GM19193 (cell line): ENCODE measurements around the gene GNB5.

Experiments used
- POLR2A ChIP-seq: IDR thresholded peaks from 4 replicates; pipeline ENCODE4 v1.6.1; 2011; ENCODE audit not compliant: insufficient read depth, insufficient read length; ENCODE audit errors: extremely low read depth

GNB5 gene

DNA sequence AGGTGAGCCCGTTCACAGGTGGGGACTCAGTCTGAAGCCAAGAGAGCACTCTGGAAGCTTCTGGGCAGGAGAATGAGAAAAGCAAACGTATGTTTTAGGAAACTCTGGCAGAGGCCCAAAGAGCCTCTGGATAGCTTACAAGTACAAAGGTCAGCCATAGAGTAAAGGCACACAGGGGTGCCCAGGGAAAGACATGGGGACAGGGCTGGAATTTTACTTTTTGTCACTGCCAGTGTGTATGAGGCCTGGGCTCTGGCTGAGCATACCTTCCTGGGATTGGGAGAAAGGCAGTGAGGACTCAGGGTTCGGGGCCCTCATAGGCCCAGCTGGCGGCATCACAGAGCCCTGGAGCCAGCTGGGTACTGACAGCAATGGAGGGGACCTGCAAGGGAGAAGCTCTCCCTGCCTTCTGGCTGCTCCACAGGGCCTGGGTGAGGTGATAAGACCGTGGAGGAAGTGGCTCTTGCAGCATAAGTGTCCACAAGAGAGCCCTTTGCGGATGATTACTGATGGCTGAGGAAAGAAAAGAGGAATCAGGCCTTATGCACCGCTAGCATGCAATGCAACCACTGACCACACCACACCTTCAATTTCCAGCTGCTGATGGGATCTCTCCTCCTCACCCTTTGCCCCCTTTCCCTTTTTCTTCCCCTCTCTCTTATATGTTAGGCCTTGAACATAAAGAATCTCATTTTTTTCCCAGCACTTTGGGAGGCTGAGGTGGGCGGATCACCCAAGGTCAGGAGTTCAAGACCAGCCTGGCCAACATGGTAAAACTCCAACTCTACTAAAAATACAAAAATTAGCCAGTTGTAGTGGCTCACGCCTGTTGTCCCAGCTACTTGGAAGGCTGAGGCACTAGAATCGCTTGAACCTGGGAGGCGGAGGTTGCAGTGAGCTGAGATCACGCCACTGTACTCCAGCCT lies 53.5 kb downstream of the GNB5 start:
- no peak for TF ChIP-seq POLR2A

DNA sequence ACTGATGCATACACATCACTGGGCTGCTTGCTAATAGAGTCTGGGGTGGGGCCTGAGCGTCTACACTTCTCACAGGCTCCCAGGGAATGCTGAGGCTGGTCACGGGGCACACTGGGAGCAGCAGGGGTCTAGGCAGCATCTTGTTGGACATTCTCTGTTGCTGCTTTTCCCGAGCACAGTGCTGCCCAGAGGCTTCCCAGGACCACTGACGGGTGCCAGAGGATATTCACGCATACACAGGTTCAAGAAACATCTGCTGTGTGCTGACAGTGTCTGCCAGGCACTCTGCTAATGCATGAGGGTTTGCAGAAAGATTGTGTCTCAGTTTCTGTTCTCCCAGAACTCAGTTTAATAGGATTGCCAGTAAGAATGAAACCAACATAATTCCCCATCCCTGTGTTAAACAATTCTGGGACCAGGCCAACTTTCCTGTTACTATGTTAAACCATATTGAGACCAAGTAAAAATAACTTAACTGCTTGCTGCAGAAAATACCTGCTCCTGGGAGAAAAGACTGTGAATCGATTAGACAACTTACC lies 54.7 kb downstream of the GNB5 start:
- TF ChIP-seq POLR2A, result no peak

GRCh38 chr15:52134502-52135144 lies 56.6 kb downstream of the GNB5 start:
- TF ChIP-seq POLR2A, result no peak

DNA sequence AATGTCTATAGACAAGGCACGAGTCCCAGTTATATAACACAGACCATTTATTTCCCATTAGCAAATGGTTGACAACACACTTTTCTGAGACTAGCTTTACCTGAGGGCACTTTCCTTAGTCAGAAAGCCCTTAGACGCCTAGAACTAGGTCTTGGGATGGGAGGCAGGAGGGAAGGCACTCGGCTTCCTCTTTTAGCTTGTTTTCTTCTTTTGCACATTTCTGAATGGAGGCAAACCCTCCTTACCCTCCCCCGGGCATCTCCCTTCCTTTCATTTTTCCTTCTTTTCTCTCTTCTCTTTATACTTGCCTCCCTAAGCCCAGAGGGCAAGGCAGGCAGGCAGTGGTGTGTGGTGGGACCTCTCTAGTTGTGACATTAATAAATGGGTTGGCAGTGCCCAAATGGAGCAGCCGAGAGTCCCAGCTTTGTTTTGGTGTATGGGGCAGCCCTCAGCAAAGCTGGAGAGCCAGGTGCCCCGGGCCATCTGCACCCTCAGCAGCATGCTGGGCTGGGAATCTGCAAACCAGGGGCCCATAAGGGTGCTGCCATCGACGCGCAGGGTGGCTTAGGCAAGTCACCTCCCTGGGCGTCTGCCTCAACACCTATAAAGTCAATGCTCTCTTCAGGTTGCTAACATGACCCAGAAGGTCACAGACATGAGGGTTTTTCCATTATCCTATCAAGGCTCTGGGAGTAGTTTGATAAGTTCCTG lies 57.5 kb downstream of the GNB5 start:
- no peak for TF ChIP-seq POLR2A

DNA sequence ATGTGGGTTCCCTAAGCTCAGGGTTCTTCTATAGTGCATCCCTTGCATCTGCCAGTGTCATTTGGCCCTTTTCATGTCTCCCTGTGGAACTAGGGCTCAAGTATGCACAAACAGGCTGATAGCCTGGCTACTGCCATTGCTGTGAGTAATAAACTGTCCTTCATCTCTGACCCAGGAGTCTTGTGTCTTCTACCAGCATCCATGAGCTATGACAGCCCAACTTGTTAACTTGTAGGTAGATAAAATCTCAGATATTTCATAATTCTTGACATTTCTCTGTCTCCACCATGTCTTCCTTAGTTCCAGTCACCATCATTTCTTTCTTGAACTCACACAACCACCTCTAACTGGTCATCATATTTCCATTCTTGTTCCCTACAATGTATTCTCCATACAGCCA lies 59.1 kb downstream of the GNB5 start:
- TF ChIP-seq POLR2A, result no peak

DNA sequence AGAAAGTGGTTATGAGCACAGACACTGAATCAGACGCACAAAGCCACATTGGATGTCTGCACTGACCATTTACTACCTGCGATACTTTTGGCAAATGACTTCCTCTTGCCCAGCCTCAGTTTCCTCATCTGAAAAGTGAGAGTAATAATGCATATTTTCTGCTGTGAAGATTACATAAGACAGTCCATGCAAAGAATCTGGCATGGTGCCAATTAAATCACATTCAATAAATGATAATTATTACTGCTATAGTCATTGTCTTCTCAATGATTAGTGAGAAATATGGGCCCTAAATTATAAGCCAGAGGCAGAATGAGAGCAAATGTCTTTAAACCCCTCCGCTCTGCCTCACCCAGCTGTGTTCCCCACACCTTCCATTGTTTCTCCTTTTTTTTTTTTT lies 62.6 kb downstream of the GNB5 start:
- TF ChIP-seq POLR2A, result no peak

DNA sequence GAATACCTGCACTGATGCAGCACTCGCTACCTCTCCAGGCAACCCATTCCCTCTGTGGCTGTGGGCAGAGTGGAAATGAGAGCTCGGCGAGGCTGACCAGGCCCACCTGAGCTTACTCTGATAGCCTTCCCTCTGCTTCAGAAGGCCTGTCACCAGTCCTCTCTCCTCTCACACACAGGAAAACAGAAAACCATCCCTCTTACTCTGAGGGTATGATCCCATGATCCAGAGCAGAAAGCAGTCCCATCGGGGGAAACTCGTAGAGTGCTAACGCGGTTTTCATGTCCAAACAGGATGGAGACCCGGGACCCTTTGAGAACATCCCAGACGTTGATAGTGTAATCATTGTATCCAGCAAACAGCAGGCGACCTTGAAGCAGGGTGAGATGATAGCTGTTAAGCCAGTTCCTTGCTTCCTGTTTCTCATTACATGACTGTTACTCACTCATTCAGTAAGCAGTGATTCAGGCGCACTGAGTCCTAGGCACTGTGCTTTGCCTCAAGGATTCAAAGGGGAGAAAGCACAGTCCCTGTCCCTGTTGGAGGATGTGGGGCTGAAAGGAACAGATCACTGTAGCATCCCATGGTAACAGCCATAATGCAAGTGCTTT lies 66.8 kb downstream of the GNB5 start:
- no peak for TF ChIP-seq POLR2A

DNA sequence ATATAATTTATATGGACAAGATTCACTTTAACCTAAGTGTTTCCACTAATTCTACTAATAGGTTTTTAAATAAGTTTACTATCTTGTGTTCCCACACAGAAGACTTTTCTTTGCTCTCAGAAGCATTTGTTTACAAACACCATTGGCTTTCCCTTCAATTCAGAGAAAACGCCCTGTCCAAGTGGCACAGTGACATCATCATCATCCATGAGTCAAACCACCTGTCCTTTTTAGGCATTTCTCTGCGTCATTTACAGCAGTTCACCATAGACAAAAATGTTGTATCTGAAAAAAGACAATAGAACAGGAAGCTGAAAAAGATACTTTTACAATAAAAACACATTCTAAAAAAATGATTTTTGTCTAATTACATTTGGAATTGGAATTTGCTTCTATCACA lies 69.3 kb downstream of the GNB5 start:
- TF ChIP-seq POLR2A, result no peak

GRCh38 chr15:52121006-52121405 lies 70.2 kb downstream of the GNB5 start:
- TF ChIP-seq POLR2A, result no peak

DNA sequence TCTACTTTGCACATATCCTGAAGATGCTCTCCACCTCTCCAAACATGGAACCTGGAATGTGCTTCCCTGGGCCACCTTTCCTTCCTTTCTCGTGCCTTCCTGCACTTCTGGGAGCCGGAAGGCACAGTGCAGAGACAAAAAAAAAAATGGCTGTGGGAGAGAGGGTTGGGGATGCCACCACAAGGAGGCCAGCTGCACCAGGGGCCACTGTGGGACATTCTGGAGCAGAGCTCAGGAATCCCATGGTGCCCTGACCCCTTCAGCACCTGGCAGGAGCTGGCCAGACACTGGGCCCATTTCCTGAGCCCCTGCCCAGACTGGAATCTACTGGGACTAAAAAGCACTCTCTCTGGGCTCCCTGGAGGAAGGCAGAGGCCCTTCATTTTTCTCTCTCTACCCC lies 70.7 kb downstream of the GNB5 start:
- TF ChIP-seq POLR2A, result no peak

DNA sequence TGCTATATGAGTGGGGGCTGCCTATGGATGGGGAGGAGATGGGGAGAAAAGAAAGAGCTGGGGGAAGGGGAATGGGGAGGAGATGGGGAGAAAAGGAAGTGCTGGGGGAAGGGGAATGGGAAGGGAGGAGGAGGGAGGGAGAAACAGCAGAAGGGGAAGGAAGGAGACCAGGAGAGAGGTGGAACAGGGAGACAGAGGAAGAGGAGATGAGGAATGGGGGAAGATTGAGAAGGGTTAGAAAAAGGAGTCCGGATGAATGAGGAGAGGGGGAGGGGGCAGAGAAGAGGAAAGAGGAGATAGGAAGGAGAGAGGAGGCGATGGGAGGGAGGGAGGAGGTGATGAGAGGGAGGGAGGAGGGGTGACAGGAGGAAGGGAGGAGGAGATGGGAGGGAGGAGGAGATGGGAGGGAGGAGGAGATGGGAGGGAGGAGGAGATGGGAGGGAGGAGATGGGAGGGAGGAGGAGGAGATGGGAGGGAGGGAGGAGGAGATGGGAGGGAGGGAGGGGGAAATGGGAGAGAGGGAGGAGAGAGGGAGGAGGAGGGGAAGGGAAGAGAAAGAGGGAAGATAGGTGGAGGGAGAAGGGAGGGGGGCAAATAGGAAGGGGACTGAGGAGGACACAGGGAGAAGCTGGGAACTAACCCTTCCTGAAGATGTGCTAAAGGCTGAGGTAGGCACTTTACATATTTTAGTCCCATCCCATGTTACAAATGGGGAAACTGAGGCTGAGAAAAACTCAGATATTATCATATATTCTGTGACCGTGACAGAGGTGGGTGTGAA lies 72.0 kb downstream of the GNB5 start:
- no peak for TF ChIP-seq POLR2A

DNA sequence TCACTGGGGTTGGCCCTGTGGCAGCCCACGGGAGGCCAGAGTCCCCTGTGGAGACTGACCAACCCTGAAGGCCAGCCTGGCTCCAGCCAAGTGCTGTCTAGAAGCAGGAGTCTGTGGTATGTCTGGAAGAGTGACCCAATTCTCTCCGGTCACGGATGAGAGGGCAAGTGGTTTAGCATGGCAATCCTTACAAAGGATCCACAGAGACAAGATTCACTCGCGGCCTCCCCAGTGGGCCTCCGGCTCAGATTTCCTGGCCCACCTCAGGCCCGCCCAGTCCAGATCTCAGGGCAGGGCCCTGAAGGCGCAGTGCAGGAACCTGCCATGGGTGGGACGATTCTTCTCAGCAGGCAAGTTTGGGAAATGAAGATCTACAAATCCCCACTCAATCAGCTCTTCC lies 73.6 kb downstream of the GNB5 start:
- no peak for TF ChIP-seq POLR2A

DNA sequence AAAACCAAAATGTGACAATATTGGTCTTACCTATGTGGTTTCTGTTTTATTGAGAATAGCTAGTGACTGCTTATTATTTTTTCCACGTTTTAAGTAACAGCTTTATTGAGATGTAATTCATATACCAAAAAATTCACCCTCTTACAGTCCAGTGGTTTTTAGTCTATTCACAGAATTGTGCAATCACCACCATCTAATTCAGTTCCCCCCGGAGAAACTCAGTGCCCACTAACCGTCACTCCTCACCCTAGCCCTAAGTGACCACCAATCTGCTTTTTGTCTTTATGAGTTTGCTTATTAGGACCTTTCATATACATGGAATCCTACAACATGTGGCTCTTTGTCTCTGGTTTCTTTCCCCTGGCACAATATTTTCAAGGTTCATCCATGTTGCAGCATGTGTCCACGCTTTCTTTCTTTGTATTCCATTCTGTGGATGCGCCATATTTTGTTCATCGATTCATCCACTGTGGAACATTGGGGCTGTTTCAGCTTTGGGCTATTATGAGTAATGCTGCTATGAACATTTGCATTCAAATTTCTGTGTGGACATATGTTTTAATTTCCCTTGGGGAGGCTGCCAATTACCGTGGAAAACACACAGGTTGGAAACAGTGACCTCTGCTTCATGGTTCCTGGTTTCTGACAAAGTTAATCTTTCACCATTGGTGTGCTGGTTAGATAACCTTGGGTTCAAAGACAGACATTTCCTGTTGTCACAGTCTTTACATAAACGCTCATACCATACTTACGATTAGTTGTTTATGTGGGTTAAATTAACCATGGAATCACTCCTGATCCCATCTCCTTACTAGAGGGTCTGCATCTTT lies 75.4 kb downstream of the GNB5 start:
- TF ChIP-seq POLR2A, result no peak
